ENCODE measurements around the gene MYH10. TPM values are rescaled to one million over a fixed set of nuclear protein-coding genes. Genes with fewer than 3 reads are reported as not detected.
A peak's percentile ranks its signal among the peaks of the same experiment; 100 is the strongest.

MYH10 gene
- total RNA-seq, 1 experiment from 2014 or later = 251 TPM

DNA sequence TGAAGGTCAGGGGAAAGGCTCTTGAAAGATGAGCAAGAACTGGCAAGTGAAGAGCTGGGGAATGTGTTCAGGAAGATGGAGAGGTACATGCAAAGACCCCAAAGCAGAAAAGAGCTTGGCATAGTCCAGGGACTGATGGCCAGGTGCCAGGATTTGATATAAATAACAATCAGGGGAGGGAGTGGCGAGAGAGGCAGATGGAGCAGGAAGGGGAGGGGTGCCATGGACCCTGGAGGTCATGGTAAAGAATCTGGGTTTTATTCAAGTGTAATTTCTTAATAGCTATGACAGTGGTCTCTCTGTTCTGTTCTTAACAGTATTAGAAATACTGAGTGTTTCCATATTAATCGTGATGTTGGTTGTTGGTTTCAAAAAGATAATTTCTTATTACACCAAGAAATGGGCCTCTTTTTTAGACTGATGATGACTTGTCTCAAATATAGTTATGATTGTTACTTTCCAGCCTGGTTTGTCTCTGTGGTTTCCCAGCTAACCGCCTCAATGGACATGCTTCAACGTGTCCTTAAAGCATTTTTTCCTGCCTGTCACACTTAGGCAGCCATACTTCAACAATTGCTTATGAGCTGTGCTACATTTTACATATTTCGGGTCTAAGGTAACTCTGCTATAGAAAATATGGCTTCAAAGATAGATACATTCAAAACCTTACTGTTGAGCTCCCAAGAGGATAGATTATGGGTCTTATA, 49.4 kb downstream of the MYH10 start:
- no CpG with 5 or more reads among the region's 5 CpGs for whole genome bisulfite sequencing (ENCODE audit: extremely low coverage, insufficient read length, low lambda C conversion rate)
- no peak overlapping the region for H3K23ac ChIP-seq (ENCODE audit: insufficient read length, low read depth, low read length)
- no peak overlapping the region for H2BK120ac ChIP-seq (ENCODE audit: low read depth, low read length, poor library complexity, severe bottlenecking)
- H3K27me3 Mint-ChIP-seq (ENCODE audit: low read depth) = no peaks in the 10 kb centered on the region
- no peak overlapping the region for H3K56ac ChIP-seq (ENCODE audit: insufficient read length, low read depth, low read length)
- H3K27me3 ChIP-seq (ENCODE audit: insufficient read depth, low read length) = no peaks in the 10 kb centered on the region
- no peak for DNase-seq
- no peak overlapping the region for H3K4me3 Mint-ChIP-seq
- peaks cover 2 to 27% (median 15%) of the 10 kb centered on the region in 3 experiments; a peak in 6 of 7 replicates for H3K36me3 Mint-ChIP-seq (ENCODE audit: insufficient read depth in 1 of 3, low read depth in 3 of 3)
- no peak overlapping the region for H2BK20ac ChIP-seq (ENCODE audit: low read depth, low read length, poor library complexity, severe bottlenecking)
- H3K9ac ChIP-seq (ENCODE audit: extremely low read depth, insufficient read length, low read length) = no peak overlapping the region
- no peaks in the 10 kb centered on the region for H3K9me3 ChIP-seq (ENCODE audit: control insufficient read depth, low read depth, low read length)
- H3K4ac ChIP-seq (ENCODE audit: low read depth, low read length) = no peak overlapping the region
- no peaks in the 10 kb centered on the region for H4K20me1 ChIP-seq (ENCODE audit: control insufficient read depth, insufficient read depth, insufficient read length)
- no peak overlapping the region for H2BK5ac ChIP-seq (ENCODE audit: insufficient read length, low read length)
- no peak overlapping the region for H2AK5ac ChIP-seq (ENCODE audit: insufficient read length, low read length)
- TF ChIP-seq, protein P1, sequence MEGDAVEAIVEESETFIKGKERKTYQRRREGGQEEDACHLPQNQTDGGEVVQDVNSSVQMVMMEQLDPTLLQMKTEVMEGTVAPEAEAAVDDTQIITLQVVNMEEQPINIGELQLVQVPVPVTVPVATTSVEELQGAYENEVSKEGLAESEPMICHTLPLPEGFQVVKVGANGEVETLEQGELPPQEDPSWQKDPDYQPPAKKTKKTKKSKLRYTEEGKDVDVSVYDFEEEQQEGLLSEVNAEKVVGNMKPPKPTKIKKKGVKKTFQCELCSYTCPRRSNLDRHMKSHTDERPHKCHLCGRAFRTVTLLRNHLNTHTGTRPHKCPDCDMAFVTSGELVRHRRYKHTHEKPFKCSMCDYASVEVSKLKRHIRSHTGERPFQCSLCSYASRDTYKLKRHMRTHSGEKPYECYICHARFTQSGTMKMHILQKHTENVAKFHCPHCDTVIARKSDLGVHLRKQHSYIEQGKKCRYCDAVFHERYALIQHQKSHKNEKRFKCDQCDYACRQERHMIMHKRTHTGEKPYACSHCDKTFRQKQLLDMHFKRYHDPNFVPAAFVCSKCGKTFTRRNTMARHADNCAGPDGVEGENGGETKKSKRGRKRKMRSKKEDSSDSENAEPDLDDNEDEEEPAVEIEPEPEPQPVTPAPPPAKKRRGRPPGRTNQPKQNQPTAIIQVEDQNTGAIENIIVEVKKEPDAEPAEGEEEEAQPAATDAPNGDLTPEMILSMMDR (conservative IDR thresholded peaks at IDR 0.05) = no peak
- H3K4me1 Mint-ChIP-seq = peaks cover 10 to 17% of the 10 kb centered on the region in 2 experiments
- H2BK12ac ChIP-seq (ENCODE audit: insufficient read length, low read depth, low read length) = no peak overlapping the region
- peaks cover 1% of the 10 kb centered on the region; the same call in 1 of the 2 replicates for H3K79me2 ChIP-seq (ENCODE audit: insufficient read depth, low read length)
- H4K91ac ChIP-seq (ENCODE audit: insufficient read length, low read depth, low read length) = no peak overlapping the region
- no peak overlapping the region for H4K5ac ChIP-seq (ENCODE audit: insufficient read length, low read depth, low read length)
- no peaks in the 10 kb centered on the region for H3K9me3 Mint-ChIP-seq
- no peak overlapping the region for H2BK15ac ChIP-seq (ENCODE audit: low read depth, low read length)
- H3K27ac Mint-ChIP-seq = peak overlapping the region in 2 of 3 experiments; percentile 14 to 83; a peak in 4 of 7 replicates
- H3K4me1 ChIP-seq (ENCODE audit: insufficient read depth, low read length) = no peaks in the 10 kb centered on the region
- no peak overlapping the region for H4K8ac ChIP-seq (replicated peaks; ENCODE audit: insufficient read length, low read depth, low read length)
- no peak overlapping the region for H3K18ac ChIP-seq (ENCODE audit: insufficient read length, low read depth, low read length)
- H3K79me1 ChIP-seq (ENCODE audit: insufficient read depth, low read depth, low read length, poor library complexity, severe bottlenecking) = peaks cover 5% of the 10 kb centered on the region
- H2AFZ ChIP-seq (ENCODE audit: low read length) = no peak overlapping the region
- no peak overlapping the region for H3T11ph ChIP-seq (ENCODE audit: low read length)
- no peaks in the 10 kb centered on the region for H3K23me2 ChIP-seq (ENCODE audit: insufficient read length, low read depth, low read length, poor library complexity, severe bottlenecking)
- no peak overlapping the region for H3K14ac ChIP-seq (ENCODE audit: insufficient read depth, low read length)
- no peak overlapping the region for H3K27ac ChIP-seq (ENCODE audit: insufficient read length, low read depth, low read length)
- no peak overlapping the region for H3K4me2 ChIP-seq (ENCODE audit: insufficient read depth, insufficient read length, low read length)
